Stimulated activated naive B cell treated with anti-CD40 and anti-IgM and Interleukin-4, amounts not matched to agents 10 μg/mL and 1 μg/mL and 100 μg/mL, for 72 hours (primary cell): ENCODE data around the gene AKT2.

Experiments used
- ATAC-seq, 2 donors: fragments of 150-1000 bp; cut with Tn5 transposase; replicated peaks; 2 replicates each; pipeline ENCODE4 v1.10.0; 2021; ENCODE audit warnings: moderate library complexity in 1 of 2
- DNase-seq: peaks from one replicate; pipeline ENCODE4 v3.0.0; 2021
- H3K27ac Mint-ChIP-seq: one replicate; pipeline ENCODE4 v1.8.0; 2022; ENCODE audit warnings: mild to moderate bottlenecking, mixed read lengths
- H3K27me3 Mint-ChIP-seq, 2 donors: one replicate each; pipeline ENCODE4 v1.8.0; 2022; ENCODE audit warnings: mixed read lengths in 2 of 2
- H3K36me3 Mint-ChIP-seq, 2 donors: one replicate each; pipeline ENCODE4 v1.8.0; 2022; ENCODE audit warnings: mixed read lengths in 2 of 2, mild to moderate bottlenecking in 1 of 2
- H3K4me1 Mint-ChIP-seq, 2 donors: one replicate each; pipeline ENCODE4 v1.8.0; 2022; ENCODE audit warnings: mixed read lengths in 2 of 2, mild to moderate bottlenecking in 1 of 2
- H3K4me3 Mint-ChIP-seq, 2 donors: one replicate each; pipeline ENCODE4 v1.8.0; 2022; ENCODE audit warnings: mild to moderate bottlenecking in 2 of 2, mixed read lengths in 2 of 2, moderate library complexity in 1 of 2
- H3K9me3 Mint-ChIP-seq, 2 donors: one replicate each; pipeline ENCODE4 v1.8.0; 2022; ENCODE audit warnings: mixed read lengths in 2 of 2, mild to moderate bottlenecking in 1 of 2

Gene AKT2

GRCh38 chr19:40257096-40257517 is 28.0 kb downstream of the AKT2 start:
- Mint-ChIP-seq H3K27ac (peak overlapping the region; percentile 67), H3K36me3 (peaks cover 35 to 60% of the 10 kb centered on the region in 2 donors), H3K27me3 (no peaks in the 10 kb centered on the region), H3K9me3 (no peaks in the 10 kb centered on the region), H3K4me1 (peaks cover 32 to 48% of the 10 kb centered on the region in 2 donors), H3K4me3 (no peak overlapping the region)
- no peak for DNase-seq
- peak in 1 of 2 donors; percentile 59 for ATAC-seq

- ATAC-seq, result no peak
- Mint-ChIP-seq H3K27me3 (no peaks in the 10 kb centered on the region), H3K9me3 (no peaks in the 10 kb centered on the region), H3K4me1 (peaks cover 29 to 42% of the 10 kb centered on the region in 2 donors), H3K27ac (peak overlapping the region; percentile 65), H3K36me3 (peaks cover 36 to 58% of the 10 kb centered on the region in 2 donors), H3K4me3 (no peak overlapping the region)
- no peak for DNase-seq
Measured at GRCh38 chr19:40256512-40256911, 28.6 kb downstream of the AKT2 start.

GRCh38 chr19:40255619-40256166 is 29.5 kb downstream of the AKT2 start:
- Mint-ChIP-seq H3K4me1 (peaks cover 28 to 34% of the 10 kb centered on the region in 2 donors), H3K27me3 (no peaks in the 10 kb centered on the region), H3K4me3 (no peak overlapping the region), H3K27ac (peak overlapping the region; percentile 14), H3K9me3 (no peaks in the 10 kb centered on the region), H3K36me3 (peaks cover 34 to 55% of the 10 kb centered on the region in 2 donors)
- DNase-seq, result no peak
- ATAC-seq, result no peak

GRCh38 chr19:40254714-40255418 is 30.3 kb downstream of the AKT2 start:
- no peak for DNase-seq
- no peak overlapping the region for H3K4me3 Mint-ChIP-seq
- no peak for ATAC-seq
- peaks cover 39 to 62% of the 10 kb centered on the region in 2 donors for H3K36me3 Mint-ChIP-seq
- H3K9me3 Mint-ChIP-seq, result no peaks in the 10 kb centered on the region
- H3K27me3 Mint-ChIP-seq, result no peaks in the 10 kb centered on the region
- peaks cover 25 to 31% of the 10 kb centered on the region in 2 donors for H3K4me1 Mint-ChIP-seq
- H3K27ac Mint-ChIP-seq, result peak overlapping the region; percentile 14

- DNase-seq, result no peak
- Mint-ChIP-seq H3K9me3 (no peaks in the 10 kb centered on the region), H3K27me3 (no peaks in the 10 kb centered on the region), H3K4me1 (peaks cover 21% of the 10 kb centered on the region in 2 donors), H3K27ac (no peak overlapping the region), H3K4me3 (no peak overlapping the region), H3K36me3 (peaks cover 39 to 58% of the 10 kb centered on the region in 2 donors)
- ATAC-seq, result no peak
Measured at GRCh38 chr19:40253611-40254092, 31.5 kb downstream of the AKT2 start.

GRCh38 chr19:40252395-40252794 is 32.8 kb downstream of the AKT2 start:
- Mint-ChIP-seq H3K27me3 (no peaks in the 10 kb centered on the region), H3K9me3 (no peaks in the 10 kb centered on the region), H3K4me1 (peaks cover 23 to 28% of the 10 kb centered on the region in 2 donors), H3K36me3 (peaks cover 40 to 68% of the 10 kb centered on the region in 2 donors), H3K4me3 (no peak overlapping the region), H3K27ac (no peak overlapping the region)
- ATAC-seq, result no peak
- DNase-seq, result no peak

- H3K27me3 Mint-ChIP-seq, result no peaks in the 10 kb centered on the region
- DNase-seq (no peak), ATAC-seq (no peak)
- peaks cover 21 to 26% of the 10 kb centered on the region in 2 donors for H3K4me1 Mint-ChIP-seq
- no peaks in the 10 kb centered on the region for H3K9me3 Mint-ChIP-seq
- H3K36me3 Mint-ChIP-seq, result peaks cover 40 to 67% of the 10 kb centered on the region in 2 donors
- H3K4me3 Mint-ChIP-seq, result no peak overlapping the region
- no peak overlapping the region for H3K27ac Mint-ChIP-seq
Measured at GRCh38 chr19:40251991-40252390, 33.2 kb downstream of the AKT2 start.

- H3K27ac Mint-ChIP-seq, result no peak overlapping the region
- peaks cover 40 to 65% of the 10 kb centered on the region in 2 donors for H3K36me3 Mint-ChIP-seq
- no peaks in the 10 kb centered on the region for H3K9me3 Mint-ChIP-seq
- H3K27me3 Mint-ChIP-seq, result no peaks in the 10 kb centered on the region
- H3K4me3 Mint-ChIP-seq, result no peak overlapping the region
- DNase-seq (no peak), ATAC-seq (no peak)
- H3K4me1 Mint-ChIP-seq, result peaks cover 17 to 24% of the 10 kb centered on the region in 2 donors
Measured at GRCh38 chr19:40251244-40251643, 33.9 kb downstream of the AKT2 start.

GRCh38 chr19:40249781-40250180 is 35.4 kb downstream of the AKT2 start:
- peaks cover 31 to 55% of the 10 kb centered on the region in 2 donors for H3K36me3 Mint-ChIP-seq
- no peaks in the 10 kb centered on the region for H3K9me3 Mint-ChIP-seq
- H3K27ac Mint-ChIP-seq, result no peak overlapping the region
- no peak overlapping the region for H3K4me3 Mint-ChIP-seq
- DNase-seq (no peak), ATAC-seq (no peak)
- H3K27me3 Mint-ChIP-seq, result no peaks in the 10 kb centered on the region
- H3K4me1 Mint-ChIP-seq, result peaks cover 12 to 16% of the 10 kb centered on the region in 2 donors

GRCh38 chr19:40249201-40249600 is 35.9 kb downstream of the AKT2 start:
- Mint-ChIP-seq H3K4me3 (no peak overlapping the region), H3K4me1 (peaks cover 12 to 16% of the 10 kb centered on the region in 2 donors), H3K27me3 (no peaks in the 10 kb centered on the region), H3K36me3 (peaks cover 34 to 58% of the 10 kb centered on the region in 2 donors), H3K9me3 (no peaks in the 10 kb centered on the region), H3K27ac (no peak overlapping the region)
- ATAC-seq (no peak), DNase-seq (no peak)

- DNase-seq, result no peak
- H3K27ac Mint-ChIP-seq, result peak overlapping the region; percentile 37
- H3K36me3 Mint-ChIP-seq, result peaks cover 30 to 54% of the 10 kb centered on the region in 2 donors
- peaks cover 12 to 16% of the 10 kb centered on the region in 2 donors for H3K4me1 Mint-ChIP-seq
- no peaks in the 10 kb centered on the region for H3K9me3 Mint-ChIP-seq
- H3K4me3 Mint-ChIP-seq, result no peak overlapping the region
- ATAC-seq, result no peak
- no peaks in the 10 kb centered on the region for H3K27me3 Mint-ChIP-seq
Measured at GRCh38 chr19:40247735-40248262, 37.3 kb downstream of the AKT2 start.

- Mint-ChIP-seq H3K9me3 (no peaks in the 10 kb centered on the region), H3K4me3 (no peak overlapping the region), H3K36me3 (peaks cover 33 to 48% of the 10 kb centered on the region in 2 donors), H3K4me1 (peaks cover 10 to 16% of the 10 kb centered on the region in 2 donors), H3K27me3 (no peaks in the 10 kb centered on the region), H3K27ac (no peak overlapping the region)
- no peak for DNase-seq
- ATAC-seq, result no peak
Measured at GRCh38 chr19:40247178-40247577, 38.0 kb downstream of the AKT2 start.

GRCh38 chr19:40246292-40247073 is 38.7 kb downstream of the AKT2 start:
- no peak for DNase-seq
- no peaks in the 10 kb centered on the region for H3K27me3 Mint-ChIP-seq
- H3K36me3 Mint-ChIP-seq, result peaks cover 34 to 49% of the 10 kb centered on the region in 2 donors
- no peak overlapping the region for H3K4me3 Mint-ChIP-seq
- peaks cover 11 to 16% of the 10 kb centered on the region in 2 donors for H3K4me1 Mint-ChIP-seq
- ATAC-seq, result no peak
- H3K27ac Mint-ChIP-seq, result peak overlapping the region; percentile 63
- no peaks in the 10 kb centered on the region for H3K9me3 Mint-ChIP-seq

GRCh38 chr19:40245506-40246128 is 39.5 kb downstream of the AKT2 start:
- no peak for ATAC-seq
- Mint-ChIP-seq H3K36me3 (peaks cover 34 to 54% of the 10 kb centered on the region in 2 donors), H3K4me3 (no peak overlapping the region), H3K9me3 (no peaks in the 10 kb centered on the region), H3K27ac (no peak overlapping the region), H3K4me1 (peaks cover 11 to 16% of the 10 kb centered on the region in 2 donors), H3K27me3 (no peaks in the 10 kb centered on the region)
- no peak for DNase-seq
